HCT116 (cell line): ENCODE measurements around the gene AIDA. TPM values are rescaled to one million over a fixed set of nuclear protein-coding genes. Genes with fewer than 3 reads are reported as not detected.

ENCODE experiments used
- ATAC-seq: fragments of 200-7000 bp; cut with Tn5 transposase; 2 replicates; pipeline ENCODE4 v1.9.1; 2020; ENCODE audit warnings: mild to moderate bottlenecking, moderate library complexity
- BruUV-seq: library from RNA; stranded (reverse); fragments of 400-500 nt; replicated peaks from 2 replicates; lab custom pipeline; 2021; lab: Mats Ljungman, UMichigan
- CTCF ChIA-PET: fragments of 300-600 bp; sonication (Branson Sonifier 250); formaldehyde crosslinking; loops from one replicate; lab custom pipeline; 2021; ENCODE audit warnings: antibody characterized with exemption; lab: Charles Lee
- POLR2A ChIA-PET: fragments of 300-600, 350-600 bp; sonication (Branson Sonifier 250); formaldehyde crosslinking; loops from one replicate; lab custom pipeline; 2021; ENCODE audit warnings: antibody characterized with exemption; lab: Charles Lee
- RAD21 ChIA-PET, 2 experiments: fragments of 300-600 bp; sonication (Branson Sonifier 250); formaldehyde crosslinking; loops; one replicate each; lab custom pipeline; 2023; ENCODE audit warnings: low total read pairs in 2 of 2; ENCODE audit not compliant: uncharacterized antibody in 2 of 2, unreplicated experiment in 2 of 2, low non-redundant PET in 1 of 2; lab: Charles Lee
- DNase-seq: peaks from one replicate; pipeline ENCODE4 v3.0.0-alpha.2; 2010; ENCODE audit warnings: low read depth, low spot score
- H2AFZ ChIP-seq: fragments of 200-600 bp; shearing (Covaris generic), sonication (generic); 2 replicates; pipeline ENCODE4 v1.6.1; 2017; ENCODE audit warnings: low read depth, mixed run types, mixed read lengths, antibody characterized with exemption, low read length; ENCODE audit not compliant: poor library complexity, severe bottlenecking
- H3K27ac ChIP-seq: 2 replicates; pipeline ENCODE4 v1.5.1; 2012; ENCODE audit warnings: low read depth, low read length
- H3K27me3 ChIP-seq: fragments of 200-600 bp; sonication (generic); 2 replicates; pipeline ENCODE4 v1.6.1; 2016; ENCODE audit warnings: mixed run types, low read length, mixed read lengths; ENCODE audit not compliant: insufficient read depth
- H3K36me3 ChIP-seq, 2 experiments: fragments of 200-500 bp in 1 of 2; fragments of 200-600 bp in 1 of 2; sonication (Bioruptor generic) in 1 of 2; sonication (generic) in 1 of 2; 2 replicates each; pipeline versions ENCODE4 v1.5.1 to v1.6.1; 2014 to 2016; ENCODE audit warnings: low read length in 2 of 2, inconsistent platforms in 1 of 2, mixed read lengths in 1 of 2, mixed run types in 1 of 2; ENCODE audit not compliant: insufficient read depth in 2 of 2, control insufficient read depth in 1 of 2
- H3K4me1 ChIP-seq, 2 experiments: fragments of 200-600 bp in 1 of 2; sonication (generic) in 1 of 2; 2 replicates each; pipeline versions ENCODE4 v1.5.1 to v1.6.1; 2012 to 2017; ENCODE audit warnings: low read length in 2 of 2, inconsistent platforms in 1 of 2, mild to moderate bottlenecking in 1 of 2, mixed read lengths in 1 of 2, mixed run types in 1 of 2, moderate library complexity in 1 of 2; ENCODE audit not compliant: insufficient read depth in 2 of 2, control insufficient read depth in 1 of 2
- H3K4me2 ChIP-seq: fragments of 200-600 bp; sonication (generic); 2 replicates; pipeline ENCODE4 v1.6.1; 2017; ENCODE audit warnings: mixed run types, low read length, mixed read lengths
- H3K4me3 ChIP-seq, 2 experiments: fragments of 200-600 bp in 1 of 2; sonication (generic) in 1 of 2; replicated peaks in 1 of 2; 2 replicates each; pipeline ENCODE4 v1.5.1; 2011 to 2016; ENCODE audit warnings: low read length in 2 of 2, control low read depth in 1 of 2, low read depth in 1 of 2, mild to moderate bottlenecking in 1 of 2, mixed read lengths in 1 of 2, mixed run types in 1 of 2
- H3K79me2 ChIP-seq: fragments of 200-600 bp; sonication (generic); 2 replicates; pipeline ENCODE4 v1.6.1; 2017; ENCODE audit warnings: mild to moderate bottlenecking, mixed run types, low read length, moderate library complexity, mixed read lengths; ENCODE audit not compliant: insufficient read depth
- H3K9ac ChIP-seq: fragments of 200-600 bp; sonication (generic); 2 replicates; pipeline ENCODE4 v1.6.1; 2016; ENCODE audit warnings: low read length, mixed read lengths
- H3K9me2 ChIP-seq: fragments of 200-600 bp; sonication (generic), shearing (Covaris generic); 2 replicates; pipeline ENCODE4 v1.6.1; 2017; ENCODE audit warnings: mixed run types, mild to moderate bottlenecking, moderate library complexity; ENCODE audit not compliant: insufficient read depth
- H3K9me3 ChIP-seq, 2 experiments: fragments of 200-500 bp in 1 of 2; fragments of 200-600 bp in 1 of 2; sonication (Bioruptor generic) in 1 of 2; sonication (generic) in 1 of 2; 2 replicates each; pipeline ENCODE4 v1.6.1; 2014 to 2017; ENCODE audit warnings: low read length in 2 of 2, mixed read lengths in 2 of 2, inconsistent platforms in 1 of 2, low read depth in 1 of 2, mild to moderate bottlenecking in 1 of 2, mixed run types in 1 of 2, moderate library complexity in 1 of 2; ENCODE audit not compliant: control insufficient read depth in 1 of 2, insufficient read depth in 1 of 2
- H4K20me1 ChIP-seq: fragments of 200-600 bp; sonication (generic), shearing (Covaris generic); 2 replicates; pipeline ENCODE4 v1.6.1; 2017; ENCODE audit warnings: mixed run types, mild to moderate bottlenecking, moderate library complexity; ENCODE audit not compliant: insufficient read depth
- ATF3 ChIP-seq: IDR thresholded peaks from 2 replicates; pipeline ENCODE4 v1.6.1; 2012
- CBX3 ChIP-seq: IDR thresholded peaks from 2 replicates; pipeline ENCODE4 v1.6.1; 2012; ENCODE audit warnings: low read depth
- ELF1 ChIP-seq: IDR thresholded peaks from 2 replicates; pipeline ENCODE4 v1.6.1; 2012; ENCODE audit warnings: low read depth, borderline replicate concordance
- EZH2phosphoT487 ChIP-seq: fragments of 200-600 bp; IDR thresholded peaks from 2 replicates; pipeline ENCODE4 v1.6.1; 2018; ENCODE audit warnings: antibody characterized with exemption, borderline replicate concordance
- REST ChIP-seq: IDR thresholded peaks from 2 replicates; pipeline ENCODE4 v1.6.1; 2012; ENCODE audit warnings: low read depth
- SP1 ChIP-seq: IDR thresholded peaks from 2 replicates; pipeline ENCODE4 v1.6.1; 2012; ENCODE audit warnings: low read depth
- SRF ChIP-seq: IDR thresholded peaks from 2 replicates; pipeline ENCODE4 v1.6.1; 2012; ENCODE audit warnings: low read depth
- ZNF274 ChIP-seq: fragments of 200-500 bp; sonication (Bioruptor generic); IDR thresholded peaks from 2 replicates; pipeline ENCODE4 v1.6.1; 2014; ENCODE audit warnings: mild to moderate bottlenecking, low read depth, low read length, inconsistent platforms
- intact Hi-C: fragments of 100-400 bp; cut with micrococcal nuclease; formaldehyde crosslinking; loops from 2 replicates; pipeline ENCODE4 v1.10.0; 2022
- total RNA-seq: library from RNA; stranded (reverse); gene quantifications from one replicate; pipeline ENCODE4 v1.2.1, GENCODE V29; 2021; ENCODE audit not compliant: unreplicated experiment
- TF ChIP-seq, protein P1 (sequence below): IDR thresholded peaks from 2 replicates; pipeline ENCODE4 v1.6.1; 2011; ENCODE audit warnings: mild to moderate bottlenecking, low read length, moderate library complexity; ENCODE audit not compliant: insufficient replicate concordance; ENCODE audit errors: extremely low read depth
- TF ChIP-seq, protein P2 (sequence below): IDR thresholded peaks from 2 replicates; pipeline ENCODE4 v1.6.1; 2012

The AIDA gene
- total RNA-seq, 1 experiment from 2014 or later, result 53.2 TPM

- BruUV-seq, result TSS peak; percentile 67
- no peaks in the 10 kb centered on the region for H3K9me3 ChIP-seq
- H3K27ac ChIP-seq, result peak overlapping the region; percentile 31
- no peak for DNase-seq
- H3K4me1 ChIP-seq, result peaks cover 2 to 13% of the 10 kb centered on the region in 2 experiments; a peak in 2 of 4 replicates
- H3K27me3 ChIP-seq, result no peaks in the 10 kb centered on the region
- TF ChIP-seq EZH2phosphoT487 (no peak), SP1 (no peak)
- TF ChIP-seq, protein P1, sequence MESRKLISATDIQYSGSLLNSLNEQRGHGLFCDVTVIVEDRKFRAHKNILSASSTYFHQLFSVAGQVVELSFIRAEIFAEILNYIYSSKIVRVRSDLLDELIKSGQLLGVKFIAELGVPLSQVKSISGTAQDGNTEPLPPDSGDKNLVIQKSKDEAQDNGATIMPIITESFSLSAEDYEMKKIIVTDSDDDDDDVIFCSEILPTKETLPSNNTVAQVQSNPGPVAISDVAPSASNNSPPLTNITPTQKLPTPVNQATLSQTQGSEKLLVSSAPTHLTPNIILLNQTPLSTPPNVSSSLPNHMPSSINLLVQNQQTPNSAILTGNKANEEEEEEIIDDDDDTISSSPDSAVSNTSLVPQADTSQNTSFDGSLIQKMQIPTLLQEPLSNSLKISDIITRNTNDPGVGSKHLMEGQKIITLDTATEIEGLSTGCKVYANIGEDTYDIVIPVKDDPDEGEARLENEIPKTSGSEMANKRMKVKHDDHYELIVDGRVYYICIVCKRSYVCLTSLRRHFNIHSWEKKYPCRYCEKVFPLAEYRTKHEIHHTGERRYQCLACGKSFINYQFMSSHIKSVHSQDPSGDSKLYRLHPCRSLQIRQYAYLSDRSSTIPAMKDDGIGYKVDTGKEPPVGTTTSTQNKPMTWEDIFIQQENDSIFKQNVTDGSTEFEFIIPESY, result no peak
- TF ChIP-seq, all 23 proteins: peak for 0
- ATAC-seq, result no peak
- ChIA-PET RAD21 (no interaction called here), CTCF (interaction anchor here (1.9 to 3.8 kb wide), 2 partner anchors 11 to 180 kb away, joined by 7 to 20 read pairs; no protein-coding TSS in a partner anchor), POLR2A (interaction anchor here (0.8 to 1.5 kb wide), 2 partner anchors 13 to 69 kb away, joined by 3 read pairs; no protein-coding TSS in a partner anchor)
- intact Hi-C loops, result loop anchor here (5.0 kb wide), 1 partner anchor 68 kb away; the partner anchor contains the start of genes AIDA and BROX
- H3K4me2 ChIP-seq, result peak overlapping the region; percentile 88
- H3K9me2 ChIP-seq, result no peaks in the 10 kb centered on the region
- H3K9ac ChIP-seq, result peak overlapping the region; percentile 82
- H3K79me2 ChIP-seq, result peaks cover 14% of the 10 kb centered on the region
- H4K20me1 ChIP-seq, result no peaks in the 10 kb centered on the region
- no peak overlapping the region for H2AFZ ChIP-seq
- peak overlapping the region; percentile 84 to 96 for H3K4me3 ChIP-seq
- peaks cover 3 to 6% of the 10 kb centered on the region in 2 experiments; a peak in 2 of 4 replicates for H3K36me3 ChIP-seq
These were observed 67.7 kb downstream of the AIDA start for GRCh38 chr1:222644636-222644980.

DNA sequence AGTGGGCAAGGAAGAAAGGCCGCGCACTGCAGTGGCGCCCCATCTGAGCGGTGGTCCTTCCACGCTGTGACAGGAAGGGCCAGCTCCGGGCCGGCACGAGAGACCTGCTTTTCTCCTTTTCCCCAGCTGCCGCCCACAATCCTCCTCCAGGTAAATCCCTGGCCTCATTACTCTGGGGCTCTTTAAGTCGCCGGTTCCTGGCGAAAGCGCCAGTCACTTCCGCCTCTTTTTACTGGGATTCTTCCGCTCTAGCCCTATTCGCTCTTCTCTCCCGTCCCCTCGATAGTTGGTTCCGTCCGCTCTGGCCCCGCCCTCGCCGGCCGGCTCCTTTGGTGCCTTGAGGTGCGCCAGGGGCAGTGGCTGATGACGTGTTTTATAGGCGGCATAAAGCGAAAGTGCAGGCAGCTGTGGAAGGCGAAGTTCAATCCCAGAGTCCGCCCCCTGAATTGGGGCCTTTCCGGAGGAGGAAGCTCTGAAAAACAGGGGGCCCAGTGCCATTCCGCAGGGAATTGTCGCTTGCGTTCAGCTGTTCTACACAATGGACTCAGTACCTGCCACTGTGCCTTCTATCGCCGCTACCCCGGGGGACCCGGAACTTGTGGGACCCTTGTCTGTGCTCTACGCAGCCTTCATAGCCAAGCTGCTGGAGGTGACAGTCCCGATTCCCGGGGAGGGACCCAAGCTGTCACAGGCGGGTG is 68.2 kb downstream of the AIDA start:
- BruUV-seq, result no TSS peak
- CTCF ChIA-PET, result interaction anchor here (1.9 to 3.8 kb wide), 2 partner anchors 10 to 179 kb away, joined by 7 to 20 read pairs; no protein-coding TSS in a partner anchor
- POLR2A ChIA-PET, result interaction anchor here (0.8 to 1.5 kb wide), 2 partner anchors 13 to 69 kb away, joined by 3 read pairs; no protein-coding TSS in a partner anchor
- peak overlapping the region; percentile 82 for H3K27ac ChIP-seq
- peak overlapping the region; percentile 82 for H3K9ac ChIP-seq
- RAD21 ChIA-PET, result no interaction called here
- H3K79me2 ChIP-seq, result peaks cover 14% of the 10 kb centered on the region
- peak overlapping the region; percentile 84 to 96 for H3K4me3 ChIP-seq
- no peaks in the 10 kb centered on the region for H3K9me2 ChIP-seq
- H3K36me3 ChIP-seq, result peaks cover 2 to 3% of the 10 kb centered on the region in 2 experiments; a peak in 1 of 4 replicates
- intact Hi-C loops, result loop anchor here (1.0 to 5.0 kb wide), 2 partner anchors 26 to 68 kb away; partner anchors contain the start of genes AIDA, BROX and MIA3
- peaks cover 2 to 13% of the 10 kb centered on the region in 2 experiments; a peak in 2 of 4 replicates for H3K4me1 ChIP-seq
- H2AFZ ChIP-seq, result no peak overlapping the region
- no peaks in the 10 kb centered on the region for H3K9me3 ChIP-seq
- H4K20me1 ChIP-seq, result no peaks in the 10 kb centered on the region
- DNase-seq (peak; percentile 98), ATAC-seq (peak; percentile 93)
- no peaks in the 10 kb centered on the region for H3K27me3 ChIP-seq
- H3K4me2 ChIP-seq, result peak overlapping the region; percentile 88
- peak; percentile 91 for TF ChIP-seq ELF1
- TF ChIP-seq, protein P2, sequence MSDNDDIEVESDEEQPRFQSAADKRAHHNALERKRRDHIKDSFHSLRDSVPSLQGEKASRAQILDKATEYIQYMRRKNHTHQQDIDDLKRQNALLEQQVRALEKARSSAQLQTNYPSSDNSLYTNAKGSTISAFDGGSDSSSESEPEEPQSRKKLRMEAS, result peak; percentile 92
- no peak for TF ChIP-seq ZNF274
- TF ChIP-seq CBX3, result peak; percentile 91; the same call in 1 of the 2 replicates
- TF ChIP-seq EZH2phosphoT487, result no peak
- peak; percentile 98 for TF ChIP-seq SRF
- no peak for TF ChIP-seq REST
- TF ChIP-seq ATF3, result no peak
